ENCODE measurements around the gene MLIP. TPM values are rescaled to one million over a fixed set of nuclear protein-coding genes. Genes with fewer than 3 reads are reported as not detected.
"Not testable (repeated sequence)": the region's sequence is repeated elsewhere in the genome, so short reads cannot be mapped to it uniquely, and the experiment has no call there.

The MLIP gene
- total and polyA plus RNA-seq, 4 donors: 1.5 to 2.6 (median 2.2) TPM; not detected in 1

DNA sequence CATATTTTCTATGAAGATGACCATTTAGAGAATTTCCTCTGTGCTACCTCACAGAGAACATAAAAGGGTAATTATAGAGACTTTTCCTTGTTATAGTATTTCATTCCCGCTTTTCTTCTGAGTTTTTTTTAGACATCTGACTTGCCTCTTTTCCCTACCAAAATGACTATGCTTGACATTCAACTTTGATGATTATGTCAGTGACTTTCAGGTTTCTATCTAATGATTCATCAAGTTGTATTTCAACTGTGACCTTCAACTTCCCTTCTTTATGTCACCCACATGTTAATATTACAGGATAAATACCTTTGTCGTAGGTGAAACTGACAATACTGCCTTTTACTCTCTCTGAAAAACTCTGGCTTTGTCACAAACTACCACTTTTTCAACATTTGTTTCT lies 95.3 kb downstream of the MLIP start:
- Histone ChIP-seq H3K27ac (ENCODE audit: low read depth in 1 of 2, low read length in 2 of 2) (no peak overlapping the region), H3K9me3 (ENCODE audit: control insufficient read depth, low read length) (no peaks in the 10 kb centered on the region), H3K27me3 (ENCODE audit: control insufficient read depth in 1 of 2, insufficient read depth in 2 of 2, low read length in 1 of 2) (no peaks in the 10 kb centered on the region), H3K4me3 (ENCODE audit: low read length in 2 of 2) (no peak overlapping the region), H3K4me1 (ENCODE audit: control insufficient read depth in 1 of 2, insufficient read depth in 2 of 2, low read length in 2 of 2) (no peaks in the 10 kb centered on the region), H3K36me3 (ENCODE audit: control insufficient read depth in 1 of 2, insufficient read depth in 2 of 2, low read length in 1 of 2) (no peaks in the 10 kb centered on the region)
- ATAC-seq (ENCODE audit: low FRiP score) (no peak), DNase-seq (no peak)
- 84 to 86% methylated on average over 2 of the region's 2 CpGs for WGBS, 2 donors
- intact Hi-C loops (cut with DNase I): no loop called here

DNA sequence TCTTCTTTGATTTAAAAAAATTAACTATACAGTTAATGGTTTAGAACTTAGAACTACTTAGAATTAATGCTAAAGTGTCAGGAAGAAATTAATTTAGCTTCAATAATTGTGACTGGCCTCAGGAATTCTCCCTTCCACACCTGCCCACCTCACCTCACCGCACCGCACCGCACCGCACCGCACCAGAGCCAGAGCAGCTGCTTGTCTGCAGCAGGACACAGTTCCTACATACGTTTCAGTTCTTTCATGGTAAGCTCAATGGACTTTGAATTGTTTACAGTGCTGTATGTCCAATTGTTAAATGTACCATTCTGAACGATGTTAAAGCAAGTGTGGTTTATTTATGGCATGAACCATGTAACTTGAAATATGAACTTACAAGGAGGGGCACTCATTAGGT lies 98.7 kb downstream of the MLIP start:
- WGBS, 2 donors: 79 to 82% methylated on average over 6 of the region's 7 CpGs
- DNase-seq; H3K27me3 ChIP-seq (ENCODE audit: control insufficient read depth in 1 of 2, insufficient read depth in 2 of 2, low read length in 1 of 2); H3K36me3 ChIP-seq (ENCODE audit: control insufficient read depth in 1 of 2, insufficient read depth in 2 of 2, low read length in 1 of 2); ATAC-seq (ENCODE audit: low FRiP score); H3K27ac ChIP-seq (ENCODE audit: low read depth in 1 of 2, low read length in 2 of 2); intact Hi-C loops (cut with DNase I); H3K4me1 ChIP-seq (ENCODE audit: control insufficient read depth in 1 of 2, insufficient read depth in 2 of 2, low read length in 2 of 2); H3K4me3 ChIP-seq (ENCODE audit: low read length in 2 of 2); H3K9me3 ChIP-seq (ENCODE audit: control insufficient read depth, low read length): not testable (repeated sequence)

DNA sequence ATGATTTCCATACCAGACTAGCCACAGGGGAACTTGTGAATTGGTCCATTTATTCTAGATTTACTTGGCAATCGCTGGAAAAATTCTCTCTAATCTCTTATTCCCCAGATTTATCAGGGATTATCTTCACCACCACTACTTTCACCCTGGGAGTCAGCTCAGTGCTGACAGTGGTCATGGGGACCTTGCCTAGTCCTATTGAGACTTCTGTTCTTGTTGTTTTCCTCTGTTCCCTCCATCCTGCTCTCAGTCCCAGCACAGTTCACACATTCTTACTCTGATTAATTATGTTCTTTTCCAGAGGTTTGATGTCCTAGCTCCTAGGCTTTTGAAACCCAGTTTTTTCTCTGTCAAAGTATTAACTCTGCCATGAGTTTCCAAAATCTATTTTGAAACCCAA lies 103.0 kb downstream of the MLIP start:
- Histone ChIP-seq H3K27me3 (ENCODE audit: control insufficient read depth in 1 of 2, insufficient read depth in 2 of 2, low read length in 1 of 2) (no peaks in the 10 kb centered on the region), H3K4me1 (ENCODE audit: control insufficient read depth in 1 of 2, insufficient read depth in 2 of 2, low read length in 2 of 2) (no peaks in the 10 kb centered on the region), H3K4me3 (ENCODE audit: low read length in 2 of 2) (no peak overlapping the region), H3K36me3 (ENCODE audit: control insufficient read depth in 1 of 2, insufficient read depth in 2 of 2, low read length in 1 of 2) (no peaks in the 10 kb centered on the region), H3K9me3 (ENCODE audit: control insufficient read depth, low read length) (peaks cover 2% of the 10 kb centered on the region), H3K27ac (ENCODE audit: low read depth in 1 of 2, low read length in 2 of 2) (no peak overlapping the region)
- DNase-seq (no peak), ATAC-seq (ENCODE audit: low FRiP score) (no peak)
- 63 to 76% methylated on average over 1 of the region's 1 CpG for WGBS, 2 donors
- intact Hi-C loops (cut with DNase I): no loop called here

DNA sequence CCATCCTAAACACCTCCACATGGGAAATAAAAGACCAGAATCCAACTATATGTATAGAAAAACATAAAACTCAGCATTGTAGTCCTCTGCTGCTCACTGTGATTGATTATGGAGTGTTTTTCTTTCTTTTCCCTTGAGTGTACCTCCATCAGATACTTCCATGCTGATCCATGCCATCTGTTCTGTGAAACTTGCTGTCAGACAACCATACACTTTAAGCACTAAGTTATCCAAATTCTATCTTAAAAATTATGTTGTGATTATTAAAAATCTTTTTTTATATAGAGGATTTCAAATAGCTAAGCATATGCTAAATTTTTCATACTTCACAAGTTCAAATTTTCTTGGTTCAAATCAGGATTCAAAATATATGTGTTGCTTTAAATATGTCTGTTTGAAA lies 105.1 kb downstream of the MLIP start:
- ATAC-seq (ENCODE audit: low FRiP score) (no peak), DNase-seq (no peak)
- Histone ChIP-seq H3K9me3 (ENCODE audit: control insufficient read depth, low read length) (peaks cover 3% of the 10 kb centered on the region), H3K4me1 (ENCODE audit: control insufficient read depth in 1 of 2, insufficient read depth in 2 of 2, low read length in 2 of 2) (no peaks in the 10 kb centered on the region), H3K36me3 (ENCODE audit: control insufficient read depth in 1 of 2, insufficient read depth in 2 of 2, low read length in 1 of 2) (no peaks in the 10 kb centered on the region), H3K4me3 (ENCODE audit: low read length in 2 of 2) (no peak overlapping the region), H3K27ac (ENCODE audit: low read depth in 1 of 2, low read length in 2 of 2) (no peak overlapping the region), H3K27me3 (ENCODE audit: control insufficient read depth in 1 of 2, insufficient read depth in 2 of 2, low read length in 1 of 2) (no peaks in the 10 kb centered on the region)
- intact Hi-C loops (cut with DNase I): no loop called here

DNA sequence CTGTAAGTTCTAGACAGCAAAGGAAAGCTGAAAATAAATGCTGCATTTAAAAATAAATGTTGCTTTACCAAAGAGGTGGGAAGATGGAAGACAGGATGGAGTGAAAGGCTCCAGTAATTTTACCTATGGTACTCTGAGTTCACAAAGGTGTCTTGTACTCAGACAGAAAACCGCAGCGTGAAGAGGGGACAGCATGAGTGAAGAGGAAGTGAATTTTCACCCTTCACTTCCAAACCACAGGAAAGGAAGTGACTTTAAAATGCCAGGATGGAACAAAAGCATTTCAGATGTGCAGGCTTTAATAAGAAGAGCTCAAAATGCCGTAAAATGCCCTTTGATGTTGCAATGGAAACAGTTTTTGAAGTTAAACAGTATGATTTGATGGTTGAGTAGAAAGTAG lies 105.8 kb downstream of the MLIP start:
- peaks cover 3% of the 10 kb centered on the region for H3K9me3 ChIP-seq (ENCODE audit: control insufficient read depth, low read length)
- H3K4me3 ChIP-seq (ENCODE audit: low read length in 2 of 2): no peak overlapping the region
- intact Hi-C loops (cut with DNase I): no loop called here
- no peaks in the 10 kb centered on the region for H3K36me3 ChIP-seq (ENCODE audit: control insufficient read depth in 1 of 2, insufficient read depth in 2 of 2, low read length in 1 of 2)
- H3K4me1 ChIP-seq (ENCODE audit: control insufficient read depth in 1 of 2, insufficient read depth in 2 of 2, low read length in 2 of 2): no peaks in the 10 kb centered on the region
- ATAC-seq (ENCODE audit: low FRiP score) (no peak), DNase-seq (no peak)
- no peaks in the 10 kb centered on the region for H3K27me3 ChIP-seq (ENCODE audit: control insufficient read depth in 1 of 2, insufficient read depth in 2 of 2, low read length in 1 of 2)
- WGBS, 2 donors: 22 to 34% methylated on average over 3 of the region's 3 CpGs
- H3K27ac ChIP-seq (ENCODE audit: low read depth in 1 of 2, low read length in 2 of 2): no peak overlapping the region

DNA sequence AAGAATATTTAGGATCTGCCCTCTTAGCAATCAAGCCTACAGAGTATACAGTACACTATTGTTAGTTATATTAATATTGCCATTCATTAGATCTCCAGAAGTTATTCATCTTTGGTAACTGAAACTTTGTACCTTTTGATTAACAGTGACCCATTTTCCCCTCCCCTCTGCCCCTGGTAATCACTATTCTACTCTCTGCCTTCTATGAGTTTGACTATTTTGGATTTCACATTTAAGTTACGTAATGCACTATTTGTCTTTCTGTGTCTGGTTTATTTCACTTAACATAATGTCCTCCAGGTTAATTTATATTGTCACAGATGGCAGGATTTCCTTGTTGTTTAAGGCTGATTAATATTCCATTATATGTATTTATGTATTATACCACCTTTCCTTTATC lies 111.0 kb downstream of the MLIP start:
- DNase-seq (no peak), ATAC-seq (ENCODE audit: low FRiP score) (no peak)
- H3K27ac ChIP-seq (ENCODE audit: low read depth in 1 of 2, low read length in 2 of 2): no peak overlapping the region
- H3K4me3 ChIP-seq (ENCODE audit: low read length in 2 of 2): no peak overlapping the region
- peaks cover 1% of the 10 kb centered on the region for H3K9me3 ChIP-seq (ENCODE audit: control insufficient read depth, low read length)
- intact Hi-C loops (cut with DNase I): no loop called here
- no peaks in the 10 kb centered on the region for H3K36me3 ChIP-seq (ENCODE audit: control insufficient read depth in 1 of 2, insufficient read depth in 2 of 2, low read length in 1 of 2)
- WGBS, 2 donors: 86% methylated on average over 1 of the region's 1 CpG
- no peaks in the 10 kb centered on the region for H3K4me1 ChIP-seq (ENCODE audit: control insufficient read depth in 1 of 2, insufficient read depth in 2 of 2, low read length in 2 of 2)
- H3K27me3 ChIP-seq (ENCODE audit: control insufficient read depth in 1 of 2, insufficient read depth in 2 of 2, low read length in 1 of 2): no peaks in the 10 kb centered on the region

DNA sequence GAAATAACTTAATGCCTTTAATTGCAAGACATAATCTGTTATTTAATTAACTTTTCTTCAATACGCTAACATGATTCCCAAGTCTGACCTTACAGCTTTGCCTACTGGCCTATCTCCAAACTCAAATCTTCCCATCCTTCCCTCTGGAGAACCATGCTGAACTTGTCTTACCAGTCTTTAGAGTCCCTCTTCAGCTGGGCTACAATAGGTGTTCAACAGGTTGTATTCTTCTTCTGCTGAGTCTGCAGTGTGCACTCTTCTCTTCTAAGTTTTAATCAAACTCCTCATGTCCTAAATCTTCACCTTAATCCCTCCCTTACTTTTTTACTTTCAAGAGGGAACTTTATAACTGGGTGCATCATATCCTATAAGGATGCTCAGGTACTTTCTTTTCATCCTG lies 121.5 kb downstream of the MLIP start:
- DNase-seq: no peak
- H3K27ac ChIP-seq (ENCODE audit: low read depth in 1 of 2, low read length in 2 of 2): no peak overlapping the region
- H3K36me3 ChIP-seq (ENCODE audit: control insufficient read depth in 1 of 2, insufficient read depth in 2 of 2, low read length in 1 of 2): no peaks in the 10 kb centered on the region
- 93 to 99% methylated on average over 1 of the region's 1 CpG for WGBS, 2 donors
- H3K27me3 ChIP-seq (ENCODE audit: control insufficient read depth in 1 of 2, insufficient read depth in 2 of 2, low read length in 1 of 2): no peaks in the 10 kb centered on the region
- intact Hi-C loops (cut with DNase I): no loop called here
- no peaks in the 10 kb centered on the region for H3K9me3 ChIP-seq (ENCODE audit: control insufficient read depth, low read length)
- ATAC-seq (ENCODE audit: low FRiP score): no peak
- no peak overlapping the region for H3K4me3 ChIP-seq (ENCODE audit: low read length in 2 of 2)
- no peaks in the 10 kb centered on the region for H3K4me1 ChIP-seq (ENCODE audit: control insufficient read depth in 1 of 2, insufficient read depth in 2 of 2, low read length in 2 of 2)

DNA sequence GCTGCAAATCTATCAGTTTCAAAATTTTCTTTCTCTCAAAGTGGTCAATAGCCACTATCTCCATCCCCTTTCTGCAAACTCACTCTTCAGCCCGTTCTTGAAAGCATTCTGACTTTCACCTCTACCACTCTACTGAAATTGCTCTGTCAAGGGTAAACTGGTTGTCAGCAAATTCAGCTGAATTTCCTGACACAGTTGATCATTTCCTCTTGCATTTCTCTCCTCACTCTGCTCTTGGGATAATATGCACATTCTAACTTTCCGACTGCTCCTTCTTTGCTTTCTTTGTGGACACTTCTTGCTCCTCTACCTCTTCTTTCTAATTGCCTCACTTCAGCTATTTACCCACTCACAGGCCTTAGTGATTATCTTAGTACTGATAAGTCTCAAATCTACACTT lies 123.3 kb downstream of the MLIP start:
- no peaks in the 10 kb centered on the region for H3K9me3 ChIP-seq (ENCODE audit: control insufficient read depth, low read length)
- no peaks in the 10 kb centered on the region for H3K4me1 ChIP-seq (ENCODE audit: control insufficient read depth in 1 of 2, insufficient read depth in 2 of 2, low read length in 2 of 2)
- H3K27me3 ChIP-seq (ENCODE audit: control insufficient read depth in 1 of 2, insufficient read depth in 2 of 2, low read length in 1 of 2): no peaks in the 10 kb centered on the region
- WGBS, 2 donors: 56 to 62% methylated on average over 2 of the region's 2 CpGs
- DNase-seq (no peak), ATAC-seq (ENCODE audit: low FRiP score) (no peak)
- intact Hi-C loops (cut with DNase I): no loop called here
- no peak overlapping the region for H3K4me3 ChIP-seq (ENCODE audit: low read length in 2 of 2)
- no peak overlapping the region for H3K27ac ChIP-seq (ENCODE audit: low read depth in 1 of 2, low read length in 2 of 2)
- no peaks in the 10 kb centered on the region for H3K36me3 ChIP-seq (ENCODE audit: control insufficient read depth in 1 of 2, insufficient read depth in 2 of 2, low read length in 1 of 2)

DNA sequence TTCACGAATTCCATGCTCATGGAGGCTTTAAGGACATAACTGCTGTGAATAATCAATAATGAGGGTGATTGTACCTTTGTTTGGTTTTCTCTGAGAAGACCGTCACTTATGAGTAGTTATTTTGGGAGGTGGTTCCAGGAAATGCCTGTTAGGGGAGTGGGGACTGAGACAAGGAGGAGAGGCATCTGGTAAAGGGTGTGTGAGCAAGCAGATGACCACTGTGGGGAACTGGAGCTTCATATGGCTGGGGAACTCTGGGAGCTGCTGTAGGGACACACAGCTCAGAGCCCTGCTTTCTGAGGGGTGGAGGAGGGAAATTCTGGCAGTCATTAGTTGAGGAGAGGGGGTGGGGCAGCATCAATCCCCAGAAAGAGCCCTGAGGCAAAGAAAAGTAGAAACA lies 125.7 kb downstream of the MLIP start:
- no peak for DNase-seq
- Histone ChIP-seq H3K4me1 (ENCODE audit: control insufficient read depth in 1 of 2, insufficient read depth in 2 of 2, low read length in 2 of 2) (no peaks in the 10 kb centered on the region), H3K9me3 (ENCODE audit: control insufficient read depth, low read length) (no peaks in the 10 kb centered on the region), H3K4me3 (ENCODE audit: low read length in 2 of 2) (no peak overlapping the region), H3K27me3 (ENCODE audit: control insufficient read depth in 1 of 2, insufficient read depth in 2 of 2, low read length in 1 of 2) (no peaks in the 10 kb centered on the region), H3K27ac (ENCODE audit: low read depth in 1 of 2, low read length in 2 of 2) (no peak overlapping the region), H3K36me3 (ENCODE audit: control insufficient read depth in 1 of 2, insufficient read depth in 2 of 2, low read length in 1 of 2) (no peaks in the 10 kb centered on the region)
- intact Hi-C loops (cut with DNase I): no loop called here
- 75 to 80% methylated on average over 2 of the region's 2 CpGs for WGBS, 2 donors
- no peak for ATAC-seq (ENCODE audit: low FRiP score)
